Neuronal stem cell (in vitro differentiated cells): ENCODE results near the gene CEP57L1. TPM values are rescaled to one million over a fixed set of nuclear protein-coding genes. Genes with fewer than 3 reads are reported as not detected.

Experiments used
- DNase-seq: peaks from one replicate; pipeline ENCODE4 v3.0.0-alpha.2; 2013; ENCODE audit warnings: low spot score
- H2AFZ ChIP-seq: one replicate; pipeline ENCODE4 v1.6.1; 2013; ENCODE audit warnings: mild to moderate bottlenecking, low read length, inconsistent platforms
- H2AK5ac ChIP-seq: 2 replicates; pipeline ENCODE4 v1.6.1; 2013; ENCODE audit warnings: low read depth, mild to moderate bottlenecking, inconsistent platforms, low read length, moderate library complexity, mixed read lengths
- H2BK120ac ChIP-seq: 2 replicates; pipeline ENCODE4 v1.6.1; 2013; ENCODE audit warnings: low read depth, mild to moderate bottlenecking, inconsistent platforms, low read length, moderate library complexity, mixed read lengths
- H2BK12ac ChIP-seq: one replicate; pipeline ENCODE4 v1.6.1; 2013; ENCODE audit warnings: low read length, inconsistent platforms
- H2BK15ac ChIP-seq: 2 replicates; pipeline ENCODE4 v1.6.1; 2013; ENCODE audit warnings: mild to moderate bottlenecking, low read length, inconsistent platforms, mixed read lengths
- H2BK5ac ChIP-seq: one replicate; pipeline ENCODE4 v1.6.1; 2013; ENCODE audit warnings: inconsistent platforms, mild to moderate bottlenecking, low read length, moderate library complexity
- H3K14ac ChIP-seq: one replicate; pipeline ENCODE4 v1.6.1; 2013; ENCODE audit warnings: low read length, inconsistent platforms
- H3K18ac ChIP-seq: 2 replicates; pipeline ENCODE4 v1.6.1; 2013; ENCODE audit warnings: low read length, inconsistent platforms
- H3K23ac ChIP-seq: 2 replicates; pipeline ENCODE4 v1.6.1; 2013; ENCODE audit warnings: low read depth, mild to moderate bottlenecking, mixed read lengths, low read length, inconsistent platforms; ENCODE audit not compliant: poor library complexity
- H3K27ac ChIP-seq: replicated peaks from 3 replicates; pipeline ENCODE4 v1.5.1; 2013; ENCODE audit warnings: low read length, inconsistent platforms
- H3K27me3 ChIP-seq, 3 experiments: 2 replicates each; pipeline ENCODE4 v1.6.1; 2013; ENCODE audit warnings: low read length in 3 of 3, mild to moderate bottlenecking in 2 of 3, inconsistent platforms in 1 of 3, low read depth in 1 of 3, mixed read lengths in 1 of 3, moderate library complexity in 1 of 3; ENCODE audit not compliant: control insufficient read depth in 3 of 3, insufficient read depth in 3 of 3
- H3K36me3 ChIP-seq, 2 donors: replicated peaks in 1 of 2; 2 replicates each; pipeline ENCODE4 v1.6.1; 2013; ENCODE audit warnings: low read length in 2 of 2; ENCODE audit not compliant: control insufficient read depth in 2 of 2, insufficient read depth in 2 of 2
- H3K4ac ChIP-seq: 2 replicates; pipeline ENCODE4 v1.6.1; 2013; ENCODE audit warnings: inconsistent platforms, mild to moderate bottlenecking, low read length, moderate library complexity
- H3K4me1 ChIP-seq, 2 donors: 1 replicate in 1 of 2; 2 replicates in 1 of 2; pipeline ENCODE4 v1.6.1; 2013; ENCODE audit warnings: low read length in 2 of 2, low read depth in 1 of 2; ENCODE audit not compliant: control insufficient read depth in 2 of 2, insufficient read depth in 1 of 2
- H3K4me2 ChIP-seq: one replicate; pipeline ENCODE4 v1.6.1; 2013; ENCODE audit warnings: mild to moderate bottlenecking, low read length, inconsistent platforms; ENCODE audit not compliant: insufficient read depth, poor library complexity, severe bottlenecking
- H3K4me3 ChIP-seq, 2 donors: 2 replicates each; pipeline ENCODE4 v1.5.1; 2013; ENCODE audit warnings: low read length in 2 of 2, mild to moderate bottlenecking in 2 of 2, inconsistent platforms in 1 of 2, moderate library complexity in 1 of 2
- H3K79me1 ChIP-seq: one replicate; pipeline ENCODE4 v1.6.1; 2013; ENCODE audit warnings: low read depth, mild to moderate bottlenecking, inconsistent platforms, low read length, moderate library complexity
- H3K9ac ChIP-seq: one replicate; pipeline ENCODE4 v1.6.1; 2013; ENCODE audit warnings: mild to moderate bottlenecking, low read depth, low read length, inconsistent platforms; ENCODE audit not compliant: poor library complexity
- H3K9me3 ChIP-seq, 2 donors: replicated peaks in 1 of 2; 2 replicates each; pipeline versions ENCODE3 to v1.6.1; 2013; ENCODE audit warnings: low read length in 2 of 2, mild to moderate bottlenecking in 2 of 2, inconsistent platforms in 1 of 2, low read depth in 1 of 2, mixed read lengths in 1 of 2, moderate library complexity in 1 of 2; ENCODE audit not compliant: control insufficient read depth in 2 of 2, insufficient read depth in 1 of 2
- H4K8ac ChIP-seq: one replicate; pipeline ENCODE4 v1.6.1; 2013; ENCODE audit warnings: low read depth, mild to moderate bottlenecking, inconsistent platforms, low read length, moderate library complexity
- H4K91ac ChIP-seq: one replicate; pipeline ENCODE4 v1.6.1; 2013; ENCODE audit warnings: low read length, low read depth, mild to moderate bottlenecking, inconsistent platforms; ENCODE audit not compliant: poor library complexity
- WGBS, 2 donors: extraction: QIAGEN DNeasy Blood & Tissue Kit; methylation state at CpG; one replicate each; pipeline ENCODE4 v1.1.7; 2013; ENCODE audit warnings: missing lambda C conversion rate in 2 of 2, mixed read lengths in 1 of 2; ENCODE audit not compliant: insufficient read length in 2 of 2, insufficient replicate concordance in 1 of 2; ENCODE audit errors: extremely low coverage in 2 of 2; 5-methylcytosine and 5-hydroxymethylcytosine counted together
- small RNA-seq: library from polyadenylated mRNA; stranded (forward); fragments of <200 nt; extraction: miRNeasy Mini kit (QIAGEN cat#:217004); gene quantifications from one replicate; pipeline ENCODE3, GENCODE V24; 2013; ENCODE audit not compliant: insufficient read depth

CEP57L1 gene

GRCh38 chr6:109204511-109204910, 109.2 kb downstream of the CEP57L1 start:
- H3K4me3 ChIP-seq, result no peak overlapping the region
- H3K27ac ChIP-seq, result no peak overlapping the region
- no peaks in the 10 kb centered on the region for H3K36me3 ChIP-seq
- WGBS, 2 donors, result no CpG with 5 or more reads among the region's 3 CpGs
- H4K91ac ChIP-seq, result no peak overlapping the region
- H3K9me3 ChIP-seq, result no peaks in the 10 kb centered on the region
- no peaks in the 10 kb centered on the region for H3K4me1 ChIP-seq
- no peak overlapping the region for H2AFZ ChIP-seq
- no peak overlapping the region for H2BK120ac ChIP-seq
- no peak overlapping the region for H3K4me2 ChIP-seq
- no peak for DNase-seq
- H2BK5ac ChIP-seq, result no peak overlapping the region
- H2BK15ac ChIP-seq, result no peak overlapping the region
- H3K14ac ChIP-seq, result no peak overlapping the region
- H3K18ac ChIP-seq, result no peak overlapping the region
- no peak overlapping the region for H3K4ac ChIP-seq
- no peak overlapping the region for H2BK12ac ChIP-seq
- no peak overlapping the region for H4K8ac ChIP-seq
- no peak overlapping the region for H2AK5ac ChIP-seq
- H3K9ac ChIP-seq, result no peak overlapping the region
- H3K79me1 ChIP-seq, result no peaks in the 10 kb centered on the region
- H3K23ac ChIP-seq, result no peak overlapping the region
- H3K27me3 ChIP-seq, result no peaks in the 10 kb centered on the region

GRCh38 chr6:109212683-109213082, 117.4 kb downstream of the CEP57L1 start:
- H3K9ac ChIP-seq, result no peak overlapping the region
- H3K79me1 ChIP-seq, result no peaks in the 10 kb centered on the region

More at GRCh38 chr6:109212683-109213082, 117.4 kb downstream of the CEP57L1 start:
- H3K9me3 ChIP-seq, result peaks cover 0 to 2% of the 10 kb centered on the region in 2 donors
- no peak overlapping the region for H2BK15ac ChIP-seq
- H2BK120ac ChIP-seq, result no peak overlapping the region
- H4K91ac ChIP-seq, result no peak overlapping the region
- no peak overlapping the region for H3K4ac ChIP-seq
- H3K4me2 ChIP-seq, result no peak overlapping the region
- H3K23ac ChIP-seq, result no peak overlapping the region
- no peak overlapping the region for H3K14ac ChIP-seq
- H3K4me1 ChIP-seq, result no peaks in the 10 kb centered on the region
- no peak for DNase-seq
- H2AK5ac ChIP-seq, result no peak overlapping the region
- H3K27me3 ChIP-seq, result peaks cover 0 to 2% (median 0%) of the 10 kb centered on the region in 3 experiments
- WGBS, 2 donors, result no CpG with 5 or more reads among the region's 1 CpG
- H2BK12ac ChIP-seq, result no peak overlapping the region
- no peak overlapping the region for H3K18ac ChIP-seq
- no peak overlapping the region for H2BK5ac ChIP-seq
- H4K8ac ChIP-seq, result no peak overlapping the region
- H3K36me3 ChIP-seq, result no peaks in the 10 kb centered on the region
- no peak overlapping the region for H2AFZ ChIP-seq
- H3K27ac ChIP-seq, result no peak overlapping the region
- no peak overlapping the region for H3K4me3 ChIP-seq

Small RNA genes lying within 50 kb of the gene (small RNA-seq; reads per million reads assigned to genes)
- gene RNU6-653P, result not detected
